GM12878 (cell line): ENCODE measurements around the gene TEX264. TPM values are rescaled to one million over a fixed set of nuclear protein-coding genes. Genes with fewer than 3 reads are reported as not detected.

ENCODE experiments used
- ATAC-seq: fragments of 200-7000 bp; cut with Tn5 transposase; 3 replicates; pipeline ENCODE4 v1.9.1; 2020; ENCODE audit warnings: mild to moderate bottlenecking, moderate library complexity
- BruUV-seq: library from RNA; stranded (reverse); fragments of 400-500 nt; replicated peaks from 2 replicates; lab custom pipeline; 2021; lab: Mats Ljungman, UMichigan
- CTCF ChIA-PET: fragments of 300-600 bp; sonication (Branson Sonifier 250); formaldehyde crosslinking; extraction: SDS; loops from one replicate; lab custom pipeline; 2021; ENCODE audit warnings: inconsistent platforms; lab: Yijun Ruan, JAX
- POLR2A ChIA-PET: fragments of 350-600 bp; formaldehyde crosslinking; extraction: SDS; loops from one replicate; lab custom pipeline; 2021; ENCODE audit warnings: inconsistent platforms; lab: Charles Lee
- RAD21 ChIA-PET: fragments of 300-600 bp; sonication (Branson Sonifier 250); formaldehyde crosslinking; loops from one replicate; lab custom pipeline; 2023; ENCODE audit warnings: antibody characterized with exemption; ENCODE audit not compliant: unreplicated experiment; lab: Charles Lee
- SMC1A ChIA-PET: fragments of 300-600 bp; sonication (Branson Sonifier 250); formaldehyde crosslinking; loops from one replicate; lab custom pipeline; 2023; ENCODE audit not compliant: unreplicated experiment, uncharacterized antibody; lab: Charles Lee
- DNase-seq: peaks from one replicate; pipeline ENCODE4 v3.0.0-alpha.2; 2011; ENCODE audit warnings: low read depth, low spot score
- FAIRE-seq: peaks from 3 replicates; lab custom pipeline; 2011; peaks lifted over from hg19 to GRCh38; lab: Jason Lieb, UNC
- H2AFZ ChIP-seq: 2 replicates; pipeline ENCODE4 v1.6.0; 2011; ENCODE audit warnings: low read depth, low read length, control low read depth; ENCODE audit not compliant: control insufficient read depth
- H3K27ac ChIP-seq: 2 replicates; pipeline ENCODE4 v1.5.1; 2011; ENCODE audit warnings: control low read depth; ENCODE audit not compliant: control insufficient read depth, insufficient read depth
- H3K27me3 ChIP-seq, 2 experiments: replicated peaks in 1 of 2; 2 replicates each; pipeline versions ENCODE4 v1.6.0 to v1.6.1; 2011; ENCODE audit warnings: low read length in 1 of 2; ENCODE audit not compliant: control insufficient read depth in 2 of 2, insufficient read depth in 2 of 2
- H3K36me3 ChIP-seq, 2 experiments: 2 replicates each; pipeline ENCODE4 v1.5.1; 2011; ENCODE audit warnings: low read length in 1 of 2; ENCODE audit not compliant: control insufficient read depth in 2 of 2, insufficient read depth in 2 of 2
- H3K4me1 ChIP-seq: 2 replicates; pipeline ENCODE4 v1.6.1; 2011; ENCODE audit warnings: mild to moderate bottlenecking, low read length, moderate library complexity, mixed read lengths; ENCODE audit not compliant: control insufficient read depth, insufficient read depth
- H3K4me2 ChIP-seq: 2 replicates; pipeline ENCODE4 v1.6.0; 2011; ENCODE audit warnings: control low read depth; ENCODE audit not compliant: control insufficient read depth, insufficient read depth
- H3K4me3 ChIP-seq: fragments of 200-600 bp; sonication (generic); 2 replicates; pipeline ENCODE4 v1.5.1; 2016
- H3K79me2 ChIP-seq: 2 replicates; pipeline ENCODE4 v1.6.0; 2011; ENCODE audit warnings: low read length; ENCODE audit not compliant: control insufficient read depth, insufficient read depth
- H3K9ac ChIP-seq: 2 replicates; pipeline ENCODE4 v1.8.0; 2011; ENCODE audit warnings: low read length, control low read depth, mixed read lengths; ENCODE audit not compliant: control insufficient read depth, insufficient read depth
- H3K9me3 ChIP-seq: replicated peaks from 3 replicates; pipeline ENCODE4 v1.5.1; 2011; ENCODE audit warnings: mild to moderate bottlenecking, low read length; ENCODE audit not compliant: control insufficient read depth, insufficient read depth
- H4K20me1 ChIP-seq: 2 replicates; pipeline ENCODE4 v1.6.0; 2011; ENCODE audit not compliant: control insufficient read depth, insufficient read depth
- CHD2 ChIP-seq: IDR thresholded peaks from 2 replicates; pipeline ENCODE4 v1.6.1; 2011; ENCODE audit warnings: low read depth, low read length, improper control_type of control experiment, borderline replicate concordance
- HDAC2 ChIP-seq: fragments of 200-600 bp; sonication (generic); IDR thresholded peaks from 2 replicates; pipeline ENCODE4 v1.6.1; 2017
- KLF5 ChIP-seq: fragments of 450-650 bp; IDR thresholded peaks from 2 replicates; pipeline ENCODE4 v1.6.1; 2014; ENCODE audit warnings: mild to moderate bottlenecking; ENCODE audit not compliant: partially characterized antibody
- MEF2B ChIP-seq: fragments of 450-650 bp; IDR thresholded peaks from 2 replicates; pipeline ENCODE4 v1.6.1; 2018; ENCODE audit warnings: mild to moderate bottlenecking, moderate library complexity; ENCODE audit not compliant: partially characterized antibody, poor library complexity, severe bottlenecking
- NR2C2 ChIP-seq: IDR thresholded peaks from 2 replicates; pipeline ENCODE4 v1.6.1; 2011; ENCODE audit warnings: borderline replicate concordance, low read depth; ENCODE audit not compliant: control insufficient read depth, insufficient read length
- PAX5 ChIP-seq: IDR thresholded peaks from 2 replicates; pipeline ENCODE4 v1.6.1; 2011; ENCODE audit warnings: low read depth, low read length, borderline replicate concordance
- POU2F2 ChIP-seq: IDR thresholded peaks from 3 replicates; pipeline ENCODE4 v1.6.1; 2011; ENCODE audit warnings: low read depth, mild to moderate bottlenecking, low read length, borderline replicate concordance
- RUNX3 ChIP-seq: IDR thresholded peaks from 2 replicates; pipeline ENCODE4 v1.6.1; 2012; ENCODE audit warnings: low read length, inconsistent platforms
- SREBF1 ChIP-seq: IDR thresholded peaks from 2 replicates; pipeline ENCODE4 v1.6.1; 2012; ENCODE audit warnings: mild to moderate bottlenecking, low read length
- TCF7 ChIP-seq: IDR thresholded peaks from 2 replicates; pipeline ENCODE4 v1.6.1; 2014; ENCODE audit warnings: antibody characterized with exemption, borderline replicate concordance
- WGBS: methylation state at CpG from one replicate; pipeline ENCODE4 v1.1.6; 2016; ENCODE audit warnings: low lambda C conversion rate; ENCODE audit not compliant: insufficient replicate concordance, insufficient coverage; ENCODE audit errors: missing lambda C conversion rate; 5-methylcytosine and 5-hydroxymethylcytosine counted together
- in situ Hi-C: fragments of 300-500 bp; cut with MboI; formaldehyde crosslinking; loops from 9 replicates; pipeline ENCODE4 v1.14.3; 2018; ENCODE audit warnings: mixed read lengths
- intact Hi-C: fragments of 100-400 bp; cut with micrococcal nuclease; formaldehyde crosslinking; loops from one replicate; pipeline ENCODE4 v1.14.2; 2022; ENCODE audit not compliant: unreplicated experiment
- polyA plus RNA-seq, 11 experiments: library from polyadenylated mRNA; depleted of rRNA in 4 of 11; unstranded in 6 of 11; stranded (reverse) in 5 of 11; fragments of >200 nt; fragmentation: Nextera tagmentation in 4 of 11; fragmentation: Illumina TruSeq in 1 of 11; extraction: Ambion mirVana in 4 of 11; extraction: Trizol in 1 of 11; gene quantifications; 1 replicate in 1 of 11; 2 replicates in 10 of 11; pipeline versions ENCODE4 v1.2.1 to v1.2.3, GENCODE V29; 2011 to 2016; ENCODE audit warnings: inconsistent platforms in 2 of 11, missing spikeins in 2 of 11, low read depth in 1 of 11
- total RNA-seq, 4 experiments: library from RNA; depleted of rRNA in 3 of 4; stranded (reverse); fragments of >200 nt in 3 of 4; fragmentation: Illumina TruSeq in 1 of 4; extraction: Trizol in 1 of 4; gene quantifications; 2 replicates each; pipeline versions ENCODE4 v1.2.1 to v1.2.3, GENCODE V29; 2013 to 2021
- TF ChIP-seq, protein P1 (sequence below): IDR thresholded peaks from 2 replicates; pipeline ENCODE4 v1.6.1; 2011; ENCODE audit warnings: borderline replicate concordance, low read depth, mild to moderate bottlenecking, moderate library complexity, mixed read lengths, low read length; ENCODE audit not compliant: insufficient read depth; ENCODE audit errors: extremely low read length
- TF ChIP-seq, protein P2 (sequence below): IDR thresholded peaks from 2 replicates; pipeline ENCODE4 v1.6.1; 2012; ENCODE audit warnings: improper control_type of control experiment, low read depth, low read length; ENCODE audit not compliant: insufficient replicate concordance
- TF ChIP-seq, protein P3 (sequence below): fragments of 450-650 bp; IDR thresholded peaks from 2 replicates; pipeline ENCODE4 v1.6.1; 2017; ENCODE audit warnings: low read depth, mild to moderate bottlenecking, moderate library complexity

The TEX264 gene
- total and polyA plus RNA-seq, 10 of the 15 experiments (the other 5 are each of a cell fraction or from before 2014, with no cell fraction given) = 3.6 to 63.0 (median 52.4) TPM

DNA sequence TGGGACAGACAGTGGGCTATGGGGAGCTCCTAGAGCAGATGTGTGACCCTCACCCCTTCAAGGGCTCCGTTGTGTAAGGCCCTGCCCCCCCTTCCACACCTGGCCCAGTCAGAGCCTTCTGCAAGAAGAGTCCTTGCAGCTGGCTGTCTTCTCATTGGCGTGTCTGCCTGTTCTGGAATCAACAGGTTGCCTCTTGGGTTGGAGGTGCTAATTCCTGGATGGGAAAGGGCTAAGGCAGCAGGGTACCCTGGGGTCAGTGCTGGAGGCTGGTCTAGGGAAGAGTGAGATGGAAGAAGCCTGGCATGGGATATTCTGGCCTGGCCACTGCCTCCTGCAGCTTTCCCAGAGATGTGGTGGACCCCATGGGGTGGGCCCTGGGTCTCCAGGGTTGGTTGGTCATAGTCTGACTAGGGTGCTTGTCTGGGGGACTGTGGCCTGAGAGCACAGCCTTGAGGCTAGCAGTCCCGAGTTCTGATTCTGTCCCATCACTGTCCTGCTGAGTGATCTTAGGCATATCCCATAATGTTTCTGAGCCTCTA lies 5.1 kb downstream of the TEX264 start:
- in situ Hi-C loops (loop anchor here (25.0 kb wide), 1 partner anchor 1064 kb away; the partner anchor contains the start of genes CISH and MAPKAPK3), intact Hi-C loops (no loop called here)
- Histone ChIP-seq H3K36me3 (no peaks in the 10 kb centered on the region; a peak in 3 of 4 replicates), H4K20me1 (no peaks in the 10 kb centered on the region), H3K9me3 (no peaks in the 10 kb centered on the region), H3K4me2 (no peak overlapping the region), H3K9ac (no peak overlapping the region), H3K79me2 (peaks cover 19% of the 10 kb centered on the region)
- no peak for ATAC-seq
- DNase-seq = no peak
- no peak for FAIRE-seq
- ChIA-PET RAD21 (interaction anchor here (9.9 kb wide), 1 partner anchor 175 kb away, joined by 189 read pairs; the partner anchor contains the start of gene DCAF1), CTCF (interaction anchor here (2.1 to 14.0 kb wide), 3 partner anchors 6 to 174 kb away, joined by 9 to 331 read pairs (median 238); partner anchors contain the start of gene DCAF1)
- TF ChIP-seq HDAC2 (no peak), PAX5 (no peak), MEF2B (no peak), SREBF1 (no peak), TCF7 (no peak), CHD2 (no peak), NR2C2 (no peak), RUNX3 (no peak), POU2F2 (no peak), KLF5 (no peak)
- TF ChIP-seq, protein P1, sequence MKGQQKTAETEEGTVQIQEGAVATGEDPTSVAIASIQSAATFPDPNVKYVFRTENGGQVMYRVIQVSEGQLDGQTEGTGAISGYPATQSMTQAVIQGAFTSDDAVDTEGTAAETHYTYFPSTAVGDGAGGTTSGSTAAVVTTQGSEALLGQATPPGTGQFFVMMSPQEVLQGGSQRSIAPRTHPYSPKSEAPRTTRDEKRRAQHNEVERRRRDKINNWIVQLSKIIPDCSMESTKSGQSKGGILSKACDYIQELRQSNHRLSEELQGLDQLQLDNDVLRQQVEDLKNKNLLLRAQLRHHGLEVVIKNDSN = no peak
- TF ChIP-seq, protein P2, sequence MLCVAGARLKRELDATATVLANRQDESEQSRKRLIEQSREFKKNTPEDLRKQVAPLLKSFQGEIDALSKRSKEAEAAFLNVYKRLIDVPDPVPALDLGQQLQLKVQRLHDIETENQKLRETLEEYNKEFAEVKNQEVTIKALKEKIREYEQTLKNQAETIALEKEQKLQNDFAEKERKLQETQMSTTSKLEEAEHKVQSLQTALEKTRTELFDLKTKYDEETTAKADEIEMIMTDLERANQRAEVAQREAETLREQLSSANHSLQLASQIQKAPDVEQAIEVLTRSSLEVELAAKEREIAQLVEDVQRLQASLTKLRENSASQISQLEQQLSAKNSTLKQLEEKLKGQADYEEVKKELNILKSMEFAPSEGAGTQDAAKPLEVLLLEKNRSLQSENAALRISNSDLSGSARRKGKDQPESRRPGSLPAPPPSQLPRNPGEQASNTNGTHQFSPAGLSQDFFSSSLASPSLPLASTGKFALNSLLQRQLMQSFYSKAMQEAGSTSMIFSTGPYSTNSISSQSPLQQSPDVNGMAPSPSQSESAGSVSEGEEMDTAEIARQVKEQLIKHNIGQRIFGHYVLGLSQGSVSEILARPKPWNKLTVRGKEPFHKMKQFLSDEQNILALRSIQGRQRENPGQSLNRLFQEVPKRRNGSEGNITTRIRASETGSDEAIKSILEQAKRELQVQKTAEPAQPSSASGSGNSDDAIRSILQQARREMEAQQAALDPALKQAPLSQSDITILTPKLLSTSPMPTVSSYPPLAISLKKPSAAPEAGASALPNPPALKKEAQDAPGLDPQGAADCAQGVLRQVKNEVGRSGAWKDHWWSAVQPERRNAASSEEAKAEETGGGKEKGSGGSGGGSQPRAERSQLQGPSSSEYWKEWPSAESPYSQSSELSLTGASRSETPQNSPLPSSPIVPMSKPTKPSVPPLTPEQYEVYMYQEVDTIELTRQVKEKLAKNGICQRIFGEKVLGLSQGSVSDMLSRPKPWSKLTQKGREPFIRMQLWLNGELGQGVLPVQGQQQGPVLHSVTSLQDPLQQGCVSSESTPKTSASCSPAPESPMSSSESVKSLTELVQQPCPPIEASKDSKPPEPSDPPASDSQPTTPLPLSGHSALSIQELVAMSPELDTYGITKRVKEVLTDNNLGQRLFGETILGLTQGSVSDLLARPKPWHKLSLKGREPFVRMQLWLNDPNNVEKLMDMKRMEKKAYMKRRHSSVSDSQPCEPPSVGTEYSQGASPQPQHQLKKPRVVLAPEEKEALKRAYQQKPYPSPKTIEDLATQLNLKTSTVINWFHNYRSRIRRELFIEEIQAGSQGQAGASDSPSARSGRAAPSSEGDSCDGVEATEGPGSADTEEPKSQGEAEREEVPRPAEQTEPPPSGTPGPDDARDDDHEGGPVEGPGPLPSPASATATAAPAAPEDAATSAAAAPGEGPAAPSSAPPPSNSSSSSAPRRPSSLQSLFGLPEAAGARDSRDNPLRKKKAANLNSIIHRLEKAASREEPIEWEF = no peak
- TF ChIP-seq, protein P3, sequence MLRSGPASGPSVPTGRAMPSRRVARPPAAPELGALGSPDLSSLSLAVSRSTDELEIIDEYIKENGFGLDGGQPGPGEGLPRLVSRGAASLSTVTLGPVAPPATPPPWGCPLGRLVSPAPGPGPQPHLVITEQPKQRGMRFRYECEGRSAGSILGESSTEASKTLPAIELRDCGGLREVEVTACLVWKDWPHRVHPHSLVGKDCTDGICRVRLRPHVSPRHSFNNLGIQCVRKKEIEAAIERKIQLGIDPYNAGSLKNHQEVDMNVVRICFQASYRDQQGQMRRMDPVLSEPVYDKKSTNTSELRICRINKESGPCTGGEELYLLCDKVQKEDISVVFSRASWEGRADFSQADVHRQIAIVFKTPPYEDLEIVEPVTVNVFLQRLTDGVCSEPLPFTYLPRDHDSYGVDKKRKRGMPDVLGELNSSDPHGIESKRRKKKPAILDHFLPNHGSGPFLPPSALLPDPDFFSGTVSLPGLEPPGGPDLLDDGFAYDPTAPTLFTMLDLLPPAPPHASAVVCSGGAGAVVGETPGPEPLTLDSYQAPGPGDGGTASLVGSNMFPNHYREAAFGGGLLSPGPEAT = no peak
- TF ChIP-seq, all 136 proteins: peak for 0
- no peaks in the 10 kb centered on the region for H3K27me3 ChIP-seq
- no peak overlapping the region for H2AFZ ChIP-seq
- peaks cover 17% of the 10 kb centered on the region for H3K4me1 ChIP-seq
- POLR2A ChIA-PET = interaction anchor here (0.6 kb wide), 1 partner anchor 93 kb away, joined by 3 read pairs; no protein-coding TSS in a partner anchor
- BruUV-seq = no TSS peak
- no peak overlapping the region for H3K4me3 ChIP-seq
- H3K27ac ChIP-seq = no peak overlapping the region
- WGBS = 98% methylated on average over 3 of the region's 3 CpGs
- SMC1A ChIA-PET = interaction anchor here (8.7 kb wide), 1 partner anchor 175 kb away, joined by 168 read pairs; the partner anchor contains the start of gene DCAF1
